B cell (primary cell): ENCODE measurements around the gene CDKN1B. TPM values are rescaled to one million over a fixed set of nuclear protein-coding genes. Genes with fewer than 3 reads are reported as not detected.

Experiments used
- ATAC-seq: fragments of 200-7000 bp; cut with Tn5 transposase; one replicate; pipeline ENCODE4 v1.10.0; 2021; ENCODE audit warnings: low read depth, mild to moderate bottlenecking, moderate number of reproducible peaks, moderate library complexity
- CTCF ChIA-PET: fragments of 350-600 bp; sonication (Branson Sonifier 250); formaldehyde crosslinking; loops from one replicate; lab custom pipeline; 2021; ENCODE audit warnings: antibody characterized with exemption, inconsistent platforms; lab: Charles Lee
- POLR2A ChIA-PET: fragments of 350-600 bp; sonication (Branson Sonifier 250); formaldehyde crosslinking; loops from one replicate; lab custom pipeline; 2021; ENCODE audit warnings: antibody characterized with exemption; lab: Charles Lee
- DNase-seq: peaks from one replicate; pipeline ENCODE4 v3.0.0; 2013
- H2AFZ ChIP-seq: 2 replicates; pipeline ENCODE4 v1.6.1; 2012; ENCODE audit warnings: mild to moderate bottlenecking, low read depth, low read length; ENCODE audit not compliant: insufficient read depth, poor library complexity, severe bottlenecking
- H3K27ac ChIP-seq, 2 donors: 1 replicate in 1 of 2; 2 replicates in 1 of 2; pipeline ENCODE4 v1.5.1; 2012 to 2013; ENCODE audit warnings: low read length in 2 of 2, mild to moderate bottlenecking in 2 of 2, moderate library complexity in 1 of 2
- H3K27me3 ChIP-seq, 4 experiments: fragments of 200-600 bp in 1 of 4; sonication (generic) in 1 of 4; replicated peaks in 1 of 4; 1 replicate in 2 of 4; 2 replicates in 2 of 4; pipeline versions ENCODE4 v1.6.1 to v1.7.0; 2013 to 2016; ENCODE audit warnings: low read length in 3 of 4, mild to moderate bottlenecking in 2 of 4, mixed read lengths in 1 of 4, moderate library complexity in 1 of 4; ENCODE audit not compliant: insufficient read depth in 4 of 4, control insufficient read depth in 3 of 4; ENCODE audit errors: control extremely low read depth in 1 of 4
- H3K36me3 ChIP-seq, 2 experiments: replicated peaks in 1 of 2; 1 replicate in 1 of 2; 2 replicates in 1 of 2; pipeline versions ENCODE4 v1.6.1 to v1.7.1; 2013; ENCODE audit warnings: low read length in 1 of 2; ENCODE audit not compliant: insufficient read depth in 2 of 2, control insufficient read depth in 1 of 2; ENCODE audit errors: control extremely low read depth in 1 of 2, extremely low read depth in 1 of 2
- H3K4me1 ChIP-seq, 2 donors: fragments of 200-600 bp in 1 of 2; sonication (generic) in 1 of 2; 1 replicate in 1 of 2; 2 replicates in 1 of 2; pipeline versions ENCODE4 v1.5.1 to v1.6.1; 2013 to 2017; ENCODE audit warnings: low read length in 2 of 2; ENCODE audit not compliant: control insufficient read depth in 2 of 2, insufficient read depth in 2 of 2
- H3K4me2 ChIP-seq: replicated peaks from 2 replicates; pipeline ENCODE3; 2012; ENCODE audit warnings: mild to moderate bottlenecking, low read depth, low read length; ENCODE audit not compliant: poor library complexity, severe bottlenecking
- H3K4me3 ChIP-seq, 5 experiments: fragments of 200-600 bp in 1 of 5; sonication (generic) in 1 of 5; 1 replicate in 3 of 5; 2 replicates in 2 of 5; pipeline versions ENCODE4 v1.5.1 to v1.7.0; 2011 to 2016; ENCODE audit warnings: low read length in 4 of 5, mild to moderate bottlenecking in 4 of 5, low read depth in 2 of 5, control low read depth in 1 of 5, moderate library complexity in 1 of 5; ENCODE audit not compliant: insufficient read depth in 1 of 5; ENCODE audit errors: control extremely low read depth in 1 of 5, extremely low read depth in 1 of 5
- H3K79me2 ChIP-seq: fragments of 200-600 bp; sonication (generic); one replicate; pipeline ENCODE4 v1.6.0; 2016; ENCODE audit warnings: low read length; ENCODE audit not compliant: control insufficient read depth, insufficient read depth
- H3K9ac ChIP-seq: fragments of 200-600 bp; sonication (generic); 2 replicates; pipeline ENCODE4 v1.6.1; 2017; ENCODE audit warnings: mild to moderate bottlenecking, low read length, moderate library complexity
- H3K9me3 ChIP-seq, 3 donors: one replicate each; pipeline versions ENCODE4 v1.6.1 to v1.7.1; 2013; ENCODE audit warnings: low read length in 2 of 3; ENCODE audit not compliant: control insufficient read depth in 2 of 3, insufficient read depth in 1 of 3; ENCODE audit errors: control extremely low read depth in 1 of 3
- H4K20me1 ChIP-seq: 2 replicates; pipeline ENCODE4 v1.6.0; 2012; ENCODE audit warnings: mild to moderate bottlenecking, low read length; ENCODE audit not compliant: insufficient read depth, control insufficient read depth, poor library complexity, severe bottlenecking
- H3K27ac Mint-ChIP-seq: one replicate; pipeline ENCODE4 v1.8.0; 2021; ENCODE audit warnings: mixed read lengths
- H3K27me3 Mint-ChIP-seq: one replicate; pipeline ENCODE4 v1.8.0; 2021; ENCODE audit warnings: mixed read lengths
- H3K4me1 Mint-ChIP-seq: one replicate; pipeline ENCODE4 v1.8.0; 2021; ENCODE audit warnings: mixed read lengths
- H3K4me3 Mint-ChIP-seq: one replicate; pipeline ENCODE4 v1.8.0; 2021; ENCODE audit warnings: mixed read lengths
- H3K9me3 Mint-ChIP-seq: one replicate; pipeline ENCODE4 v1.8.0; 2022; ENCODE audit warnings: mixed read lengths; ENCODE audit not compliant: insufficient read depth
- EZH2 ChIP-seq: IDR thresholded peaks from 2 replicates; pipeline ENCODE4 v1.6.1; 2012; ENCODE audit warnings: borderline replicate concordance, low read depth, mild to moderate bottlenecking, moderate library complexity, low read length; ENCODE audit not compliant: insufficient read depth, poor library complexity, severe bottlenecking
- WGBS: methylation state at CpG from one replicate; pipeline ENCODE4 v1.1.5; 2013; ENCODE audit warnings: missing lambda C conversion rate; ENCODE audit not compliant: insufficient coverage; 5-methylcytosine and 5-hydroxymethylcytosine counted together
- intact Hi-C: fragments of 100-400 bp; cut with micrococcal nuclease; formaldehyde crosslinking; loops from one replicate; pipeline ENCODE4 v1.10.0; 2022
- polyA plus RNA-seq: library from polyadenylated mRNA; depleted of rRNA; stranded (reverse); fragments of >200 nt; gene quantifications from 2 replicates; pipeline ENCODE4 v1.2.3, GENCODE V29; 2012
- total RNA-seq, 2 donors: library from RNA; stranded (reverse); fragments of 120-200 nt in 1 of 2; gene quantifications; 1 replicate in 1 of 2; 2 replicates in 1 of 2; pipeline versions ENCODE4 v1.2.3 to v1.2.4, GENCODE V29; 2013 to 2022
- TF ChIP-seq, protein P1 (sequence below): fragments of 200-600 bp; IDR thresholded peaks from one replicate; pipeline ENCODE4 v1.8.0; 2022; ENCODE audit warnings: antibody characterized with exemption, mild to moderate bottlenecking

CDKN1B gene
- total and polyA plus RNA-seq, 2 donors (not counting 1 experiment from before 2014, with no cell fraction given) = 77.4 to 149 TPM

DNA sequence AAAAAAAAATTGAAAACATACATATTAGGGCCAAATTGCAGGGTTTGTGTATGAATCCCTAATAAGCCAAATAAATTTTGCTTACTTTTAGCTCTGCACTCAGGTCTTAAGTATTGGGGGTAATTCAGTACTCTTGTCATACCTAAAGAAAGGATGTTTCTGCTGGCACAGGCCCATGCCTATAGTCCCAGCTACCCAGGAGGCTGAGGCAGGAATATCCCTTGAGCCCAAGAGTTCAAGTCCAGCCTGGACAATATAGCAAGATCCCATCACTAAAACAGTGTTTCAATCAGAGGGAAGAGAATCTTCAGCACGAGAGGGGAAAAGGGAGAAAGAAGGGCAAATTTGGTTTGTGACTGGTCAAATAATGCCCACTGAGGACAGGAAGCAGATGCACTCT is 17.8 kb upstream of the CDKN1B start:
- WGBS = no CpG with 5 or more reads among the region's 1 CpG
- Histone ChIP-seq H3K4me3 (no peak overlapping the region), H3K9me3 (no peaks in the 10 kb centered on the region), H3K27me3 (no peaks in the 10 kb centered on the region), H4K20me1 (no peaks in the 10 kb centered on the region), H3K4me2 (no peak overlapping the region), H3K36me3 (no peaks in the 10 kb centered on the region), H3K4me1 (peaks cover 15 to 18% of the 10 kb centered on the region in 2 donors), H3K27ac (no peak overlapping the region), H3K9ac (no peak overlapping the region), H3K79me2 (no peaks in the 10 kb centered on the region), H2AFZ (no peak overlapping the region)
- ChIA-PET CTCF (interaction anchor here (1.3 to 7.6 kb wide), 4 partner anchors 10 to 322 kb away, joined by 3 to 49 read pairs (median 5); no protein-coding TSS in a partner anchor), POLR2A (interaction anchor here (0.7 to 3.7 kb wide), 4 partner anchors 14 to 1461 kb away, joined by 3 to 40 read pairs (median 4); no protein-coding TSS in a partner anchor)
- H3K27me3 Mint-ChIP-seq = no peaks in the 10 kb centered on the region
- intact Hi-C loops = loop anchor here (5.0 kb wide), 1 partner anchor 42 kb away; no protein-coding TSS in a partner anchor
- ATAC-seq = no peak
- H3K4me3 Mint-ChIP-seq = no peak overlapping the region
- TF ChIP-seq, protein P1, sequence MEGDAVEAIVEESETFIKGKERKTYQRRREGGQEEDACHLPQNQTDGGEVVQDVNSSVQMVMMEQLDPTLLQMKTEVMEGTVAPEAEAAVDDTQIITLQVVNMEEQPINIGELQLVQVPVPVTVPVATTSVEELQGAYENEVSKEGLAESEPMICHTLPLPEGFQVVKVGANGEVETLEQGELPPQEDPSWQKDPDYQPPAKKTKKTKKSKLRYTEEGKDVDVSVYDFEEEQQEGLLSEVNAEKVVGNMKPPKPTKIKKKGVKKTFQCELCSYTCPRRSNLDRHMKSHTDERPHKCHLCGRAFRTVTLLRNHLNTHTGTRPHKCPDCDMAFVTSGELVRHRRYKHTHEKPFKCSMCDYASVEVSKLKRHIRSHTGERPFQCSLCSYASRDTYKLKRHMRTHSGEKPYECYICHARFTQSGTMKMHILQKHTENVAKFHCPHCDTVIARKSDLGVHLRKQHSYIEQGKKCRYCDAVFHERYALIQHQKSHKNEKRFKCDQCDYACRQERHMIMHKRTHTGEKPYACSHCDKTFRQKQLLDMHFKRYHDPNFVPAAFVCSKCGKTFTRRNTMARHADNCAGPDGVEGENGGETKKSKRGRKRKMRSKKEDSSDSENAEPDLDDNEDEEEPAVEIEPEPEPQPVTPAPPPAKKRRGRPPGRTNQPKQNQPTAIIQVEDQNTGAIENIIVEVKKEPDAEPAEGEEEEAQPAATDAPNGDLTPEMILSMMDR = no peak
- TF ChIP-seq EZH2 = no peak
- H3K27ac Mint-ChIP-seq = peak overlapping the region; percentile 79
- no peaks in the 10 kb centered on the region for H3K9me3 Mint-ChIP-seq
- H3K4me1 Mint-ChIP-seq = peaks cover 28% of the 10 kb centered on the region
- no peak for DNase-seq

DNA sequence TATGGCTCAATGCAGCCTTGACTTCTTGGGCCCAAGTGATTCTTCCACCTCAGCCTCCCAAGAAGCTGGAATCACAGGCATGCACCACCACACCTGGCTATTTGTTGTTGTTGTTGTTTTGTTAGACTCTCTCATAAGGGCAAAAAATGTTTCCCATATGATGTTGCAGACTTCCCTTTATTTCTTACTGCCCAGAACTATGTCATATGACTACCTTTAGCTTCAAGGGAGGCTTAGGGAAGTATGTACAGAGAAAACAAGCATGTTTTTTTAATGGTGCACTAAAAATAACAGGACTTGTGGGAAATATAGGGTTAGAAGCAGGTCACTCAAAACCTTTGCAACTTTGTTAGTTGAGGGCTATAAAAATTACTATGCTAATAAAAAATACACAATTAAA is 16.9 kb upstream of the CDKN1B start:
- Histone ChIP-seq H3K79me2 (no peaks in the 10 kb centered on the region), H2AFZ (no peak overlapping the region), H3K9me3 (no peaks in the 10 kb centered on the region), H3K4me3 (no peak overlapping the region), H3K27me3 (no peaks in the 10 kb centered on the region), H3K36me3 (no peaks in the 10 kb centered on the region), H4K20me1 (no peaks in the 10 kb centered on the region), H3K4me2 (no peak overlapping the region), H3K4me1 (peaks cover 15 to 21% of the 10 kb centered on the region in 2 donors), H3K27ac (no peak overlapping the region), H3K9ac (no peak overlapping the region)
- intact Hi-C loops = no loop called here
- ChIA-PET CTCF (interaction anchor here (1.5 to 7.6 kb wide), 2 partner anchors 9 to 55 kb away, joined by 4 to 49 read pairs; no protein-coding TSS in a partner anchor), POLR2A (interaction anchor here (0.6 to 1.1 kb wide), 3 partner anchors 14 to 125 kb away, joined by 3 to 6 read pairs (median 6); no protein-coding TSS in a partner anchor)
- no peaks in the 10 kb centered on the region for H3K27me3 Mint-ChIP-seq
- peaks cover 32% of the 10 kb centered on the region for H3K4me1 Mint-ChIP-seq
- H3K9me3 Mint-ChIP-seq = no peaks in the 10 kb centered on the region
- TF ChIP-seq, protein P1 = no peak
- TF ChIP-seq EZH2 = no peak
- DNase-seq (no peak), ATAC-seq (no peak)
- no peak overlapping the region for H3K27ac Mint-ChIP-seq
- no peak overlapping the region for H3K4me3 Mint-ChIP-seq
